SK-N-SH (cell line): Measurements from ENCODE around the gene NOTCH2.

ENCODE experiments used
- EP300 ChIP-seq, 2 experiments: IDR thresholded peaks; 2 replicates each; pipeline versions ENCODE4 v1.4.0 to v1.6.1; 2012; ENCODE audit warnings: borderline replicate concordance in 1 of 2, low read depth in 1 of 2, low read length in 1 of 2
- NFIC ChIP-seq: IDR thresholded peaks from 2 replicates; pipeline ENCODE4 v1.4.0; 2012; ENCODE audit warnings: borderline replicate concordance
- TF ChIP-seq, protein P1 (sequence below): IDR thresholded peaks from 2 replicates; pipeline ENCODE4 v1.6.1; 2012; ENCODE audit warnings: mild to moderate bottlenecking, low read depth, low read length, moderate library complexity
- TF ChIP-seq, protein P2 (sequence below): fragments of 200-600 bp; sonication (generic); IDR thresholded peaks from 2 replicates; pipeline ENCODE4 v1.6.1; 2017; ENCODE audit warnings: antibody characterized with exemption, mild to moderate bottlenecking, moderate library complexity

DNA sequence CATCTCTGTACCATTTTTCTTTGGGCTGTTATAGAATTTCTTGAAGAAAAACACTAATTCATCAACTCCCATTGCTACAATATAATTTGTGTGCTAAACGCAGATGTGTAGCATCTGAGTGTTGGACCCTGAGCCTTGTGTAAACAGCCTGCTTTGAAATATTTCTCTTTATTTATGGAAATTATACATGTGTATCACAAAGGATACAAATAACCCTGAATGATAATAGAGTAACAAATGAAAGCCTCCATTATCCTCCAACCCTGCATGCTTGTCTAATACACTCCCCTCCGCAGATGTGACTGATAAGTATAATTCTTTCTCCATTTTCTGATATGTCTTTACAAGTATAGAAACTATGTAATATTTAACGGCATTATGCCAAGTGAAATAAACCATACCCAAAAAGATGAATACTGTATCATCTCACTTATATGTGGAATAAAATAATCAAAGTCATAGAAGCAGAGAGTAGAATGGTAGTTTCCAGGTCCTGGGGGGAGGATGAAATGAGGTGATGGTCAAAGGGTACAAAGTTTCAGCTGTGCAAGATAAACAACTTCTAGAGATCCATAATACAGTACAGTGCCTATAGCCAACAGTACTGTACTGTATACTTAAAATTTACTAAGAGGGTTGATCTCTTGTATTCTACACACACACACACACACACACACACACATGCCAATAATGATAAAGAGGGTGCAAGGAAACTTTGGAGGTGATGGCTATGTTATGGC is 170.3 kb downstream of the NOTCH2 start:
- TF ChIP-seq EP300 (IDR thresholded peaks at IDR 0.05; ENCODE audit: borderline replicate concordance in 1 of 2, low read depth in 1 of 2, low read length in 1 of 2): no peak
- no peak for TF ChIP-seq NFIC
- TF ChIP-seq, protein P1, sequence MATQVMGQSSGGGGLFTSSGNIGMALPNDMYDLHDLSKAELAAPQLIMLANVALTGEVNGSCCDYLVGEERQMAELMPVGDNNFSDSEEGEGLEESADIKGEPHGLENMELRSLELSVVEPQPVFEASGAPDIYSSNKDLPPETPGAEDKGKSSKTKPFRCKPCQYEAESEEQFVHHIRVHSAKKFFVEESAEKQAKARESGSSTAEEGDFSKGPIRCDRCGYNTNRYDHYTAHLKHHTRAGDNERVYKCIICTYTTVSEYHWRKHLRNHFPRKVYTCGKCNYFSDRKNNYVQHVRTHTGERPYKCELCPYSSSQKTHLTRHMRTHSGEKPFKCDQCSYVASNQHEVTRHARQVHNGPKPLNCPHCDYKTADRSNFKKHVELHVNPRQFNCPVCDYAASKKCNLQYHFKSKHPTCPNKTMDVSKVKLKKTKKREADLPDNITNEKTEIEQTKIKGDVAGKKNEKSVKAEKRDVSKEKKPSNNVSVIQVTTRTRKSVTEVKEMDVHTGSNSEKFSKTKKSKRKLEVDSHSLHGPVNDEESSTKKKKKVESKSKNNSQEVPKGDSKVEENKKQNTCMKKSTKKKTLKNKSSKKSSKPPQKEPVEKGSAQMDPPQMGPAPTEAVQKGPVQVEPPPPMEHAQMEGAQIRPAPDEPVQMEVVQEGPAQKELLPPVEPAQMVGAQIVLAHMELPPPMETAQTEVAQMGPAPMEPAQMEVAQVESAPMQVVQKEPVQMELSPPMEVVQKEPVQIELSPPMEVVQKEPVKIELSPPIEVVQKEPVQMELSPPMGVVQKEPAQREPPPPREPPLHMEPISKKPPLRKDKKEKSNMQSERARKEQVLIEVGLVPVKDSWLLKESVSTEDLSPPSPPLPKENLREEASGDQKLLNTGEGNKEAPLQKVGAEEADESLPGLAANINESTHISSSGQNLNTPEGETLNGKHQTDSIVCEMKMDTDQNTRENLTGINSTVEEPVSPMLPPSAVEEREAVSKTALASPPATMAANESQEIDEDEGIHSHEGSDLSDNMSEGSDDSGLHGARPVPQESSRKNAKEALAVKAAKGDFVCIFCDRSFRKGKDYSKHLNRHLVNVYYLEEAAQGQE: no peak
- TF ChIP-seq, protein P2, sequence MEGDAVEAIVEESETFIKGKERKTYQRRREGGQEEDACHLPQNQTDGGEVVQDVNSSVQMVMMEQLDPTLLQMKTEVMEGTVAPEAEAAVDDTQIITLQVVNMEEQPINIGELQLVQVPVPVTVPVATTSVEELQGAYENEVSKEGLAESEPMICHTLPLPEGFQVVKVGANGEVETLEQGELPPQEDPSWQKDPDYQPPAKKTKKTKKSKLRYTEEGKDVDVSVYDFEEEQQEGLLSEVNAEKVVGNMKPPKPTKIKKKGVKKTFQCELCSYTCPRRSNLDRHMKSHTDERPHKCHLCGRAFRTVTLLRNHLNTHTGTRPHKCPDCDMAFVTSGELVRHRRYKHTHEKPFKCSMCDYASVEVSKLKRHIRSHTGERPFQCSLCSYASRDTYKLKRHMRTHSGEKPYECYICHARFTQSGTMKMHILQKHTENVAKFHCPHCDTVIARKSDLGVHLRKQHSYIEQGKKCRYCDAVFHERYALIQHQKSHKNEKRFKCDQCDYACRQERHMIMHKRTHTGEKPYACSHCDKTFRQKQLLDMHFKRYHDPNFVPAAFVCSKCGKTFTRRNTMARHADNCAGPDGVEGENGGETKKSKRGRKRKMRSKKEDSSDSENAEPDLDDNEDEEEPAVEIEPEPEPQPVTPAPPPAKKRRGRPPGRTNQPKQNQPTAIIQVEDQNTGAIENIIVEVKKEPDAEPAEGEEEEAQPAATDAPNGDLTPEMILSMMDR: no peak
